ENCODE measurements around the gene HTT.
A peak's percentile ranks its signal among the peaks of the same experiment; 100 is the strongest.
"Not testable (repeated sequence)": the region's sequence is repeated elsewhere in the genome, so short reads cannot be mapped to it uniquely, and the experiment has no call there.

Gene HTT

GRCh38 chr4:3046623-3047022 lies 27.9 kb upstream of the HTT start:
- no peak for DNase-seq

- DNase-seq = peak; percentile 38 to 49
Measured at GRCh38 chr4:3047464-3048286, 26.8 kb upstream of the HTT start.

- not testable (repeated sequence) for DNase-seq
Measured at GRCh38 chr4:3051141-3051897, 23.2 kb upstream of the HTT start.

- no peak for DNase-seq
Measured at GRCh38 chr4:3054169-3054759, 20.2 kb upstream of the HTT start.

GRCh38 chr4:3059943-3060342 lies 14.5 kb upstream of the HTT start:
- DNase-seq = no peak

- DNase-seq = no peak
Measured at GRCh38 chr4:3060946-3061345, 13.5 kb upstream of the HTT start.

- no peak for DNase-seq
Measured at GRCh38 chr4:3062471-3062870, 12.0 kb upstream of the HTT start.

GRCh38 chr4:3065551-3065950 lies 8.9 kb upstream of the HTT start:
- no peak for DNase-seq

- no peak for DNase-seq
Measured at GRCh38 chr4:3066836-3067400, 7.6 kb upstream of the HTT start.

GRCh38 chr4:3067473-3068001 lies 6.9 kb upstream of the HTT start:
- DNase-seq = no peak

- DNase-seq = no peak
Measured at GRCh38 chr4:3069661-3070199, 4.8 kb upstream of the HTT start.

- no peak for DNase-seq
Measured at GRCh38 chr4:3070709-3071500, 3.6 kb upstream of the HTT start.

GRCh38 chr4:3071811-3072210 lies 2.7 kb upstream of the HTT start:
- DNase-seq = no peak

GRCh38 chr4:3073158-3074077 lies 1.1 kb upstream of the HTT start:
- DNase-seq = no peak

- no peak for DNase-seq
Measured at GRCh38 chr4:3074846-3075651, 568 bp downstream of the HTT start.

- DNase-seq = no peak
Measured at GRCh38 chr4:3075652-3075981, 1.1 kb downstream of the HTT start.

GRCh38 chr4:3077796-3078195 lies 3.3 kb downstream of the HTT start:
- DNase-seq = no peak

- no peak for DNase-seq
Measured at GRCh38 chr4:3079694-3080123, 5.2 kb downstream of the HTT start.

GRCh38 chr4:3082925-3083515 lies 8.5 kb downstream of the HTT start:
- DNase-seq = no peak

- DNase-seq = no peak
Measured at GRCh38 chr4:3083732-3084131, 9.3 kb downstream of the HTT start.

Measured in hippocampal formation (tissue), 2 donors.